ENCODE results near the gene IGSF3.

DNA sequence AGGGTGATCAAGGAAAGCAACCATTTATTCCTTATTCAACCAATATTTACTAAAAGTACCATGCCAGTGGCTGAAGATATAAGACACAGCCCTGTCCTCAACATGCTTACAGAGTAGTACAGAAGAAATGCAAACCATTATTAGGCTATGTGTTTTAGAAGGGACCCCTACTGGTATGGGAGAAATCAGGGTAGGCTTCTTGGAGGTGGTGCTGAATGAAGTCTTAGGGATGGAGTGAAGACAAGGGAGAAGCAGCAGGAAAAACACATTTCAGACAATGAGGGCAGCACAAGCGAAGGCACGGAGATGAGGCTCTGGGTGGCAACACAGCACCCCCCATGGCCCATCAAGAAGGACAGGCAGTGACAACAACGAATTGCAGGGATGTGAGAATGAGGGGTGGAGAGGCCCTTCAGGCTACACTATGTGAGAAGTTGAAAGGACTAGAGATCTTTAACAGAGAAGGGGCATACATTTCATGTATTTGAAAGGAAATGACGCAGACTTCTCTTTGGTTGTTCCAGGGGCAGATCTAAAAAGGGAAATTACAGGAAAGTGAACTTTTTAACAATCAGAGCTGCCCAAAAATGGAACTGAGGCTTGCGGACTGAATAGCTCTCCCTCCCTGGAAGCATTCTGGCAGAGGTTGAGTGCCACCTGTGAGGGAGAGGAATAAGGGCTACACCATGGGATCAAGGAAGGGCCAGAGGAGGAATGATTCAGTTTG, 79.9 kb downstream of the IGSF3 start:
- no peak for TF ChIP-seq CTCF (IDR thresholded peaks at IDR 0.05)
- TF ChIP-seq POLR2A (IDR thresholded peaks at IDR 0.05), result no peak
